Trophoblast cell (in vitro differentiated cells and primary cell): ENCODE data around the gene C10orf90.

Experiments
- DNase-seq, 2 donors: peaks; one replicate each; pipeline ENCODE4 v3.0.0-alpha.2; 2016
- H2AFZ ChIP-seq: 2 replicates; pipeline ENCODE4 v1.6.1; 2013; ENCODE audit warnings: low read length, moderate library complexity, mild to moderate bottlenecking; ENCODE audit not compliant: insufficient read depth, poor library complexity
- H2AK5ac ChIP-seq: 2 replicates; pipeline ENCODE4 v1.6.1; 2013; ENCODE audit warnings: mild to moderate bottlenecking, low read length
- H2BK120ac ChIP-seq: 2 replicates; pipeline ENCODE4 v1.6.1; 2013; ENCODE audit warnings: low read length, mild to moderate bottlenecking, moderate library complexity; ENCODE audit not compliant: insufficient read depth, poor library complexity
- H2BK12ac ChIP-seq: 2 replicates; pipeline ENCODE4 v1.6.1; 2013; ENCODE audit warnings: mild to moderate bottlenecking, low read length, moderate library complexity
- H2BK5ac ChIP-seq: 2 replicates; pipeline ENCODE4 v1.6.1; 2013; ENCODE audit warnings: low read length, low read depth, moderate library complexity, mild to moderate bottlenecking; ENCODE audit not compliant: poor library complexity
- H3K14ac ChIP-seq: 2 replicates; pipeline ENCODE4 v1.6.1; 2013; ENCODE audit warnings: mild to moderate bottlenecking, low read length
- H3K18ac ChIP-seq: 2 replicates; pipeline ENCODE4 v1.6.1; 2013; ENCODE audit warnings: mild to moderate bottlenecking, low read length
- H3K23ac ChIP-seq: 2 replicates; pipeline ENCODE4 v1.6.1; 2013; ENCODE audit warnings: low read length
- H3K27ac ChIP-seq: 2 replicates; pipeline ENCODE4 v1.5.1; 2013; ENCODE audit warnings: low read depth, mild to moderate bottlenecking, inconsistent platforms, low read length, moderate library complexity
- H3K27me3 ChIP-seq: 2 replicates; pipeline ENCODE4 v1.6.1; 2013; ENCODE audit warnings: inconsistent platforms, mild to moderate bottlenecking, low read length, moderate library complexity; ENCODE audit not compliant: insufficient read depth
- H3K36me3 ChIP-seq, 2 experiments: 1 replicate in 1 of 2; 2 replicates in 1 of 2; pipeline ENCODE4 v1.6.1; 2013; ENCODE audit warnings: low read length in 2 of 2, mild to moderate bottlenecking in 2 of 2, moderate library complexity in 1 of 2; ENCODE audit not compliant: insufficient read depth in 2 of 2, control insufficient read depth in 1 of 2
- H3K4ac ChIP-seq: 2 replicates; pipeline ENCODE4 v1.6.1; 2013; ENCODE audit warnings: low read depth, mild to moderate bottlenecking, low read length, moderate library complexity
- H3K4me1 ChIP-seq, 2 experiments: 1 replicate in 1 of 2; 2 replicates in 1 of 2; pipeline ENCODE4 v1.6.1; 2013; ENCODE audit warnings: low read length in 2 of 2, mild to moderate bottlenecking in 2 of 2, moderate library complexity in 1 of 2; ENCODE audit not compliant: insufficient read depth in 2 of 2, control insufficient read depth in 1 of 2
- H3K4me2 ChIP-seq: 2 replicates; pipeline ENCODE4 v1.6.1; 2013; ENCODE audit warnings: inconsistent platforms, mild to moderate bottlenecking, low read length, moderate library complexity
- H3K4me3 ChIP-seq: 2 replicates; pipeline ENCODE4 v1.5.1; 2013; ENCODE audit warnings: mild to moderate bottlenecking, low read depth, low read length, inconsistent platforms
- H3K79me1 ChIP-seq: one replicate; pipeline ENCODE4 v1.6.1; 2013; ENCODE audit warnings: low read length
- H3K79me2 ChIP-seq: 2 replicates; pipeline ENCODE4 v1.6.1; 2013; ENCODE audit warnings: low read length, mild to moderate bottlenecking; ENCODE audit not compliant: control insufficient read depth, insufficient read depth, poor library complexity
- H3K9ac ChIP-seq: 2 replicates; pipeline ENCODE4 v1.6.1; 2013; ENCODE audit warnings: mild to moderate bottlenecking, low read length
- H3K9me3 ChIP-seq: 2 replicates; pipeline ENCODE4 v1.6.1; 2013; ENCODE audit warnings: low read depth, mild to moderate bottlenecking, control low read depth, inconsistent platforms, low read length; ENCODE audit not compliant: insufficient read depth
- H4K12ac ChIP-seq: 2 replicates; pipeline ENCODE4 v1.6.1; 2013; ENCODE audit warnings: low read depth, mild to moderate bottlenecking, low read length, moderate library complexity
- H4K8ac ChIP-seq: 2 replicates; pipeline ENCODE4 v1.6.1; 2013; ENCODE audit warnings: low read depth, mild to moderate bottlenecking, low read length, moderate library complexity
- H4K91ac ChIP-seq: one replicate; pipeline ENCODE4 v1.6.1; 2013; ENCODE audit warnings: low read depth, mild to moderate bottlenecking, low read length, moderate library complexity
- WGBS: extraction: QIAGEN DNeasy Blood & Tissue Kit; methylation state at CpG from one replicate; pipeline ENCODE4 v1.1.7; 2013; ENCODE audit warnings: missing lambda C conversion rate; ENCODE audit not compliant: insufficient read length, insufficient coverage; ENCODE audit errors: extremely low coverage; 5-methylcytosine and 5-hydroxymethylcytosine counted together

The C10orf90 gene

GRCh38 chr10:126659750-126660149 lies 10.7 kb downstream of the C10orf90 start:
- no peak overlapping the region for H2AFZ ChIP-seq
- H2BK12ac ChIP-seq = no peak overlapping the region
- no peak overlapping the region for H4K12ac ChIP-seq
- no peaks in the 10 kb centered on the region for H3K79me1 ChIP-seq
- H3K4ac ChIP-seq = no peak overlapping the region
- no peaks in the 10 kb centered on the region for H3K9me3 ChIP-seq
- H2BK120ac ChIP-seq = no peak overlapping the region
- no peak for DNase-seq
- H2AK5ac ChIP-seq = no peak overlapping the region
- no peak overlapping the region for H2BK5ac ChIP-seq
- no peak overlapping the region for H3K4me3 ChIP-seq
- no peak overlapping the region for H4K91ac ChIP-seq
- WGBS = no CpG with 5 or more reads among the region's 4 CpGs
- no peak overlapping the region for H3K23ac ChIP-seq
- no peaks in the 10 kb centered on the region for H3K27me3 ChIP-seq
- no peaks in the 10 kb centered on the region for H3K36me3 ChIP-seq
- H3K27ac ChIP-seq = no peak overlapping the region
- H3K4me1 ChIP-seq = peaks cover 0 to 2% of the 10 kb centered on the region in 2 experiments
- no peak overlapping the region for H3K14ac ChIP-seq
- H3K79me2 ChIP-seq = no peaks in the 10 kb centered on the region
- H3K18ac ChIP-seq = no peak overlapping the region
- no peak overlapping the region for H4K8ac ChIP-seq
- no peak overlapping the region for H3K4me2 ChIP-seq
- H3K9ac ChIP-seq = no peak overlapping the region

GRCh38 chr10:126658928-126659327 lies 11.6 kb downstream of the C10orf90 start:
- Histone ChIP-seq H3K79me2 (no peaks in the 10 kb centered on the region), H3K27me3 (no peaks in the 10 kb centered on the region), H3K27ac (no peak overlapping the region), H2AFZ (no peak overlapping the region), H2AK5ac (no peak overlapping the region), H3K4me1 (peaks cover 0 to 2% of the 10 kb centered on the region in 2 experiments), H3K9ac (no peak overlapping the region), H3K14ac (no peak overlapping the region), H3K79me1 (no peaks in the 10 kb centered on the region), H3K4ac (no peak overlapping the region), H4K8ac (no peak overlapping the region), H3K23ac (no peak overlapping the region), H3K36me3 (no peaks in the 10 kb centered on the region), H4K91ac (no peak overlapping the region), H2BK120ac (no peak overlapping the region), H3K18ac (no peak overlapping the region), H3K9me3 (no peaks in the 10 kb centered on the region), H3K4me2 (no peak overlapping the region), H2BK5ac (no peak overlapping the region), H4K12ac (no peak overlapping the region), H3K4me3 (no peak overlapping the region), H2BK12ac (no peak overlapping the region)
- DNase-seq = no peak
- no CpG with 5 or more reads among the region's 4 CpGs for WGBS

GRCh38 chr10:126654579-126654978 lies 15.9 kb downstream of the C10orf90 start:
- no peak overlapping the region for H4K91ac ChIP-seq
- no CpG with 5 or more reads among the region's 2 CpGs for WGBS
- no peaks in the 10 kb centered on the region for H3K4me1 ChIP-seq
- H2BK12ac ChIP-seq = no peak overlapping the region
- no peak overlapping the region for H3K4ac ChIP-seq
- H3K23ac ChIP-seq = no peak overlapping the region
- H3K27me3 ChIP-seq = no peaks in the 10 kb centered on the region
- no peak overlapping the region for H3K27ac ChIP-seq
- no peak overlapping the region for H4K12ac ChIP-seq
- no peaks in the 10 kb centered on the region for H3K36me3 ChIP-seq
- H2BK120ac ChIP-seq = no peak overlapping the region
- H4K8ac ChIP-seq = no peak overlapping the region
- H3K9me3 ChIP-seq = no peaks in the 10 kb centered on the region
- H2BK5ac ChIP-seq = no peak overlapping the region
- no peak overlapping the region for H2AFZ ChIP-seq
- no peaks in the 10 kb centered on the region for H3K79me2 ChIP-seq
- DNase-seq = no peak
- H3K18ac ChIP-seq = no peak overlapping the region
- H3K4me2 ChIP-seq = no peak overlapping the region
- no peak overlapping the region for H3K4me3 ChIP-seq
- no peak overlapping the region for H2AK5ac ChIP-seq
- no peaks in the 10 kb centered on the region for H3K79me1 ChIP-seq
- H3K14ac ChIP-seq = no peak overlapping the region
- H3K9ac ChIP-seq = no peak overlapping the region

- Histone ChIP-seq H4K91ac (no peak overlapping the region), H3K9me3 (no peaks in the 10 kb centered on the region), H3K4me3 (no peak overlapping the region), H2AFZ (no peak overlapping the region), H3K79me2 (no peaks in the 10 kb centered on the region), H3K27me3 (no peaks in the 10 kb centered on the region), H2AK5ac (no peak overlapping the region), H3K27ac (no peak overlapping the region), H3K4ac (no peak overlapping the region), H3K4me2 (no peak overlapping the region), H3K79me1 (no peaks in the 10 kb centered on the region), H3K4me1 (no peaks in the 10 kb centered on the region), H3K18ac (no peak overlapping the region), H3K9ac (no peak overlapping the region), H2BK12ac (no peak overlapping the region), H3K23ac (no peak overlapping the region), H3K14ac (no peak overlapping the region), H4K8ac (no peak overlapping the region), H2BK5ac (no peak overlapping the region), H2BK120ac (no peak overlapping the region), H3K36me3 (no peaks in the 10 kb centered on the region), H4K12ac (no peak overlapping the region)
- DNase-seq = no peak
- WGBS = no CpG with 5 or more reads among the region's 3 CpGs
These were observed 19.0 kb downstream of the C10orf90 start for GRCh38 chr10:126651467-126651866.
